ENCODE results near the gene PBX3.
A peak's percentile ranks its signal among the peaks of the same experiment; 100 is the strongest.

PBX3 gene

DNA sequence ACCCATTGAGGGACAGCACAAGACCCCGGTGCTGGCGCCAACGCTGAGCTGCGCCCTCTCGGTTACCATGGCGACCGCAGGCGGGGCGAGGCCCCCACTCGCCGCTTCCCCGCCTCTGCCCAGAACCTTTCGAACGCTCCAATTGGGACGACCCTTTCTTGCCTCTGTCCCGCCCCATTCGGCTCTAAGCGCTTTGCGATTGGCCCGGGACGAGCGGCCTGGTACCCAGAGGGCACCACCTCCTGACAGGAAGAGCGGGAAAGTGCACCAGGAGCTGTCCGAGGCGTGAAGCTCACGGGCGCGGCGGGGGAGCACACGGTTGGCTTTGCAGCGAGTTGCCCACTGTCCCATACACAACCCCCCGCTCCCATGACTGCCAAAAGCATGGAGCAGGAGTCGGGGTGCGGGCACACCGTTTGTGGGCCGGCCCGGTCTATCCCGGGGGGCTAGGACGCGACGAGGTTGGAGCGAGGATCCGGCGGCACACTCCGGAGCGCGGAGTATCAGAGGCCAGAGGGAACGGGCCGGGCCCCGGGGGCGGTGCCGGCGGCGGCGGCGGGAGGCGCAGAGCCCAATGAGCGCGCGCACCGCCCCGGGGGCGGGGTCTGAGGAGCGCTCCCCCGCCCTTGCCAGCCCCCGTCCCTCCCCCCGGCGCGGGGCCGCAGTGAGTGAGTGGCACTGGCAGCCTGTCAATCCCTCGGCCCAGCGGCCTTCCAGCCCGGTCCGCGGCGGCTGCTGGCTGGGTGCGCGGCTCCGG, 978 bp upstream of the PBX3 start:
- Mint-ChIP-seq H3K27ac (peak overlapping the region; percentile 85 to 92 (median 90)), H3K36me3 (ENCODE audit: low read depth) (peaks cover 13% of the 10 kb centered on the region), H3K9me3 (no peaks in the 10 kb centered on the region), H3K27me3 (ENCODE audit: low read depth) (peaks cover 45% of the 10 kb centered on the region), H3K4me1 (peaks cover 40% of the 10 kb centered on the region), H3K4me3 (peak overlapping the region; percentile 88 to 94 (median 91))
- TF ChIP-seq, protein P1, sequence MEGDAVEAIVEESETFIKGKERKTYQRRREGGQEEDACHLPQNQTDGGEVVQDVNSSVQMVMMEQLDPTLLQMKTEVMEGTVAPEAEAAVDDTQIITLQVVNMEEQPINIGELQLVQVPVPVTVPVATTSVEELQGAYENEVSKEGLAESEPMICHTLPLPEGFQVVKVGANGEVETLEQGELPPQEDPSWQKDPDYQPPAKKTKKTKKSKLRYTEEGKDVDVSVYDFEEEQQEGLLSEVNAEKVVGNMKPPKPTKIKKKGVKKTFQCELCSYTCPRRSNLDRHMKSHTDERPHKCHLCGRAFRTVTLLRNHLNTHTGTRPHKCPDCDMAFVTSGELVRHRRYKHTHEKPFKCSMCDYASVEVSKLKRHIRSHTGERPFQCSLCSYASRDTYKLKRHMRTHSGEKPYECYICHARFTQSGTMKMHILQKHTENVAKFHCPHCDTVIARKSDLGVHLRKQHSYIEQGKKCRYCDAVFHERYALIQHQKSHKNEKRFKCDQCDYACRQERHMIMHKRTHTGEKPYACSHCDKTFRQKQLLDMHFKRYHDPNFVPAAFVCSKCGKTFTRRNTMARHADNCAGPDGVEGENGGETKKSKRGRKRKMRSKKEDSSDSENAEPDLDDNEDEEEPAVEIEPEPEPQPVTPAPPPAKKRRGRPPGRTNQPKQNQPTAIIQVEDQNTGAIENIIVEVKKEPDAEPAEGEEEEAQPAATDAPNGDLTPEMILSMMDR (IDR thresholded peaks at IDR 0.05; ENCODE audit: unreplicated experiment in 3 of 3) = no peak

DNA sequence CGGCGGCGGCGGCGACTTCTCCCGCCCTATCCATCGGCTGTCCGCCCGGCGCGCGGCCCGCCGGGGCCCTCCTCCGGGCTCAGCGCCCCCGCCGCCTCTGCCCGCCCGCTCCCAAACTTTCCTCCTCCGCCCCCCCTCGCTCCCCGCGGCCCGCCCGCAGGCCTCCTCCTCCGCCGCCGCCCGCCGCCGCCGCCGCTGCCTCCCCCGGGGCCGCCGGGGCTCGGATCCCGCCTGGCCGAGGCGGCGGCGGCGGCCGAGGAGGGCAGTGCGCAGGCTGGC, 460 bp upstream of the PBX3 start:
- Mint-ChIP-seq H3K36me3 (ENCODE audit: low read depth) (peaks cover 15% of the 10 kb centered on the region), H3K9me3 (no peaks in the 10 kb centered on the region), H3K4me3 (no peak overlapping the region), H3K27me3 (ENCODE audit: low read depth) (peaks cover 41% of the 10 kb centered on the region), H3K4me1 (peaks cover 40% of the 10 kb centered on the region), H3K27ac (no peak overlapping the region)
- TF ChIP-seq, protein P1 (IDR thresholded peaks at IDR 0.05; ENCODE audit: unreplicated experiment in 3 of 3) = no peak

DNA sequence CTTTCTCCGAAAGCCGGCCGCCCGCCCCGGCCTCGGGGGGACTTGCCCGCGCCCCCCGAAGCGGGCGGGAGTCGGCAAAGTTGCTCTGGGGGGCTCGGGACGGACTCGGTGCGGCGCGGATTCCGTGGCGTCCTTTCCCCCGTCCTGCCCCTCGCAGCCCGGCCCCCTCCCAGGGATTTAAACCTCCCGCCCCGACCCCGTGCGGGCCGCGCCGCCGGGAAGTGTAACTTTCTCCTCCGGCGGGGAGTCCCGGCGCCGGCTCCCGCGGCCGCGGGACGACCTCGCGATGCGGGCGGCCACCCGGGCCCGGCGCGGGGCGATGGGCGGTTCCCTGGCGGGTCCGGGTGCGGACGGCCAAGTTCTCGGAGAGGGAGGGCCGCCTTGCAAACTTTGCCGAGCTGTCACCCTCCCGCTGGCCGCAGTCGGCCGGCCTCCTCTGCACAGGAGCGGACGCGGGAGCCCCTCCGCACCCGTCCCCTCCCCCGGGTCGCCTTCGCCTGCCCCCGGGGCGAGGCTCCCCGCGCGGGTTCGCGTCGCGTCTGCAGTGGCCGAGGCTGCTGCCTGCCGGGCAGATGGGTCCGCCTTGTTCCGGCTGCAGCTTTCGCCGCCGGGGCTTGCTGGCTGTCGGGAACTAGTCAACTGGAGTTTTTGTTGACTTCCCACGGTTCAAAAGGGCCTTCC, 732 bp downstream of the PBX3 start:
- no peaks in the 10 kb centered on the region for H3K9me3 Mint-ChIP-seq
- peaks cover 45% of the 10 kb centered on the region for H3K4me1 Mint-ChIP-seq
- peaks cover 17% of the 10 kb centered on the region for H3K36me3 Mint-ChIP-seq (ENCODE audit: low read depth)
- peak overlapping the region; percentile 47 to 98 (median 91) for H3K27ac Mint-ChIP-seq
- H3K27me3 Mint-ChIP-seq (ENCODE audit: low read depth) = peaks cover 40% of the 10 kb centered on the region
- TF ChIP-seq, protein P1 (IDR thresholded peaks at IDR 0.05; ENCODE audit: unreplicated experiment in 3 of 3) = no peak
- peak overlapping the region; percentile 89 to 98 (median 92) for H3K4me3 Mint-ChIP-seq

DNA sequence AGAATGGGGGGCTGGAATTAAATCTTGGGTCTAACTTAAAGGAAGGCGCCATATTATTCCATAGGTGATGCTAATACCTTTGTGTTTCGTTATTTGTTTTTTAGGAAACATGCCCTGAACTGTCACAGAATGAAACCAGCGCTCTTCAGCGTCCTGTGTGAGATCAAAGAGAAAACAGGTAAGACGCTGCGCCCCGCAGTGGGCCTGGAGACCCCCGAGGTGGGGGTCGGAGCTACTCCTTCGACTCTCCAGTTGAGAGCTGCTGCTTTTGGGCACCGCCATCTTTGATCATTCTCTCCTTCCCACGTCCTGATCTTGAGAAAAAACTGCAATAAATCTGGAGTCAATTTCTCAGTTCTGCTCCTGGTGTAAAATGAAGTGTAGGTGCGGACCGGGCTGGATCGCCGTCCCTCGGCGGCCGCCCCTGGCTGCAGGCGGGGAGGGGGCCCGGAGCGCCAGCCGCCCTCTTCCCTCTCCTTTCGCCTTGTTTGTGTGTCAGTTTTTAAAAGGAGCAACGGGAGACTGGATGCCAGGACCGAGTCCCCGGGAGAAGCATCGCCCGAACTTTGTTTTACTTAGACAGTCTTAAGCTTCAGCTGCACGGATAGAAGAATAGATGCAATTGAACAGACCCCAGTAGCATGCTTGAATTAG, 1.4 kb downstream of the PBX3 start:
- H3K9me3 Mint-ChIP-seq = no peaks in the 10 kb centered on the region
- H3K27me3 Mint-ChIP-seq (ENCODE audit: low read depth) = peaks cover 40% of the 10 kb centered on the region
- peaks cover 17% of the 10 kb centered on the region for H3K36me3 Mint-ChIP-seq (ENCODE audit: low read depth)
- TF ChIP-seq, protein P1 (IDR thresholded peaks at IDR 0.05; ENCODE audit: unreplicated experiment in 3 of 3) = no peak
- H3K4me3 Mint-ChIP-seq = peak overlapping the region; percentile 89 to 98 (median 92)
- H3K4me1 Mint-ChIP-seq = peaks cover 45% of the 10 kb centered on the region
- H3K27ac Mint-ChIP-seq = peak overlapping the region; percentile 47 to 98 (median 91)

DNA sequence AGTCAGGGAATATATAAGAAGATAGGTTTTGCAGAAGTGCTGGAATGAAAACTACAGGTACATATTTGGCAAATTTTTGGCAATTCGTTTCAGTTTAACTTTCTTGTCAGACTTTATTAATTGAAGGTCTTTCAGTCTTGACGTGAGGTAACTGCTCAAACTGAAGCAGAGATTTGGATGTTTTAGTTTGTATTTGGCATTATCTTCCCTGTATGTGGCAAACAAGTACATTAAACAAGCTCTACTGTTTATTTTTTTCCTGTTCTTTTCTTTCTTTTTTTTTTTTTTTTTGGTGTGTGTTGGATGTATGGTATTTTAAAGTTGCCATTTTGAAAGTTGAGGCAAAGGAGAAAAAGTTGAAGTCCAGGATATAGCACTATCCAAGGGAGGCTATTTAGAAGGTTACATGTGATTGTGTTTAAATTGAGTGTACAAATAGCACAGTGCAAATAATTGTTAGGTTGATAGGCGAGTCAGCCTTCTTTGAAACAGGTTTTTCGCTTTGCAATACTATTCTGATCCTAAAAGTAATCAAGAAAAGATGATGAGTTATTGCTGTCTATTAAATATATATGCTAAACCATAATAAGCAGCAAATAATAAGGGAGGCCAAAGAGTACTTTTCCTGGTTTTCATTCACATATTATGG, 2.2 kb downstream of the PBX3 start:
- Mint-ChIP-seq H3K4me3 (peak overlapping the region; percentile 89 to 98 (median 92)), H3K9me3 (no peaks in the 10 kb centered on the region), H3K36me3 (ENCODE audit: low read depth) (peaks cover 17% of the 10 kb centered on the region), H3K27ac (peak overlapping the region; percentile 47 to 91 (median 68)), H3K27me3 (ENCODE audit: low read depth) (peaks cover 46% of the 10 kb centered on the region), H3K4me1 (peaks cover 45% of the 10 kb centered on the region)
- TF ChIP-seq, protein P1 (IDR thresholded peaks at IDR 0.05; ENCODE audit: unreplicated experiment in 3 of 3) = no peak

Measured in nephron (organoid).